IMR-90 (cell line): ENCODE measurements around the gene THSD8. TPM values are rescaled to one million over a fixed set of nuclear protein-coding genes. Genes with fewer than 3 reads are reported as not detected.

Experiments
- ATAC-seq: fragments of 200-7000 bp; cut with Tn5 transposase; 2 replicates; pipeline ENCODE4 v1.9.1; 2020; ENCODE audit warnings: low read depth, mild to moderate bottlenecking, moderate library complexity
- BruUV-seq: library from RNA; stranded (reverse); fragments of 400-500 nt; replicated peaks from 2 replicates; lab custom pipeline; 2021; lab: Mats Ljungman, UMichigan
- CTCF ChIA-PET: fragments of 300-600 bp; formaldehyde crosslinking; extraction: SDS; loops from one replicate; lab custom pipeline; 2021; ENCODE audit warnings: antibody characterized with exemption; lab: Yijun Ruan, JAX
- POLR2A ChIA-PET: fragments of 300-600 bp; sonication (Branson Sonifier 250); formaldehyde crosslinking; loops from one replicate; lab custom pipeline; 2022; ENCODE audit warnings: antibody characterized with exemption; ENCODE audit not compliant: unreplicated experiment; lab: Charles Lee
- DNase-seq: peaks from one replicate; pipeline ENCODE4 v3.0.0; 2013
- H2AFZ ChIP-seq: replicated peaks from 2 replicates; pipeline ENCODE3; 2013; ENCODE audit warnings: low read length, mild to moderate bottlenecking; ENCODE audit not compliant: poor library complexity
- H2AK5ac ChIP-seq: 2 replicates; pipeline ENCODE4 v1.6.1; 2013; ENCODE audit warnings: low read depth, low read length, inconsistent platforms
- H2AK9ac ChIP-seq: replicated peaks from 2 replicates; pipeline ENCODE3; 2013; ENCODE audit warnings: mild to moderate bottlenecking, low read depth, low read length, moderate library complexity; ENCODE audit not compliant: poor library complexity
- H2BK120ac ChIP-seq: 2 replicates; pipeline ENCODE4 v1.6.1; 2013; ENCODE audit warnings: low read depth, low read length, inconsistent platforms
- H2BK15ac ChIP-seq: 3 replicates; pipeline ENCODE4 v1.6.1; 2013; ENCODE audit warnings: low read depth, low read length, inconsistent platforms
- H2BK20ac ChIP-seq: 2 replicates; pipeline ENCODE4 v1.6.1; 2013; ENCODE audit warnings: low read depth, mild to moderate bottlenecking, inconsistent platforms, low read length, moderate library complexity
- H2BK5ac ChIP-seq: 2 replicates; pipeline ENCODE4 v1.6.1; 2013; ENCODE audit warnings: mild to moderate bottlenecking, low read depth, low read length, inconsistent platforms; ENCODE audit not compliant: poor library complexity, severe bottlenecking
- H3K14ac ChIP-seq: replicated peaks from 2 replicates; pipeline ENCODE4 v1.6.1; 2013; ENCODE audit warnings: low read depth, low read length, inconsistent platforms
- H3K18ac ChIP-seq: 2 replicates; pipeline ENCODE4 v1.6.1; 2013; ENCODE audit warnings: low read depth, low read length, control low read depth
- H3K23ac ChIP-seq: 2 replicates; pipeline ENCODE4 v1.6.1; 2013; ENCODE audit warnings: low read depth, low read length, inconsistent platforms
- H3K27ac ChIP-seq: 2 replicates; pipeline ENCODE4 v1.5.1; 2013; ENCODE audit warnings: mild to moderate bottlenecking, control low read depth, low read length; ENCODE audit not compliant: insufficient read depth
- H3K27me3 ChIP-seq: 2 replicates; pipeline ENCODE4 v1.6.1; 2013; ENCODE audit warnings: low read length; ENCODE audit not compliant: control insufficient read depth, insufficient read depth
- H3K36me3 ChIP-seq: 2 replicates; pipeline ENCODE4 v1.6.1; 2013; ENCODE audit warnings: low read length, mixed read lengths; ENCODE audit not compliant: control insufficient read depth, insufficient read depth
- H3K4ac ChIP-seq: 2 replicates; pipeline ENCODE4 v1.6.1; 2013; ENCODE audit warnings: low read depth, low read length, inconsistent platforms
- H3K4me1 ChIP-seq: 2 replicates; pipeline ENCODE4 v1.6.1; 2013; ENCODE audit warnings: low read length, mixed read lengths; ENCODE audit not compliant: control insufficient read depth, insufficient read depth
- H3K4me2 ChIP-seq: 2 replicates; pipeline ENCODE4 v1.6.1; 2013; ENCODE audit warnings: low read depth, mild to moderate bottlenecking, control low read depth, low read length, moderate library complexity
- H3K4me3 ChIP-seq: 2 replicates; pipeline ENCODE4 v1.5.1; 2013; ENCODE audit warnings: low read depth, mild to moderate bottlenecking, control low read depth, low read length, moderate library complexity; ENCODE audit not compliant: insufficient read depth
- H3K56ac ChIP-seq: 2 replicates; pipeline ENCODE4 v1.6.1; 2013; ENCODE audit warnings: low read length, inconsistent platforms; ENCODE audit not compliant: insufficient read depth; ENCODE audit errors: extremely low read depth
- H3K79me1 ChIP-seq, 2 experiments: 2 replicates each; pipeline ENCODE4 v1.6.1; 2013; ENCODE audit warnings: low read length in 2 of 2, inconsistent platforms in 1 of 2, low read depth in 1 of 2
- H3K9ac ChIP-seq: 2 replicates; pipeline ENCODE4 v1.6.1; 2013; ENCODE audit warnings: low read depth, low read length, control low read depth
- H3K9me1 ChIP-seq: 2 replicates; pipeline ENCODE4 v1.6.1; 2013; ENCODE audit warnings: low read length, inconsistent platforms; ENCODE audit not compliant: insufficient read depth
- H3K9me3 ChIP-seq: 2 replicates; pipeline ENCODE4 v1.6.1; 2013; ENCODE audit warnings: low read length; ENCODE audit not compliant: control insufficient read depth, insufficient read depth
- H4K20me1 ChIP-seq: 2 replicates; pipeline ENCODE4 v1.6.1; 2013; ENCODE audit warnings: low read length, inconsistent platforms; ENCODE audit not compliant: insufficient read depth
- H4K5ac ChIP-seq: 2 replicates; pipeline ENCODE4 v1.6.1; 2013; ENCODE audit warnings: mild to moderate bottlenecking, low read depth, low read length, control low read depth
- H4K8ac ChIP-seq, 2 experiments: 2 replicates each; pipeline ENCODE4 v1.6.1; 2013; ENCODE audit warnings: low read depth in 2 of 2, low read length in 2 of 2, control low read depth in 1 of 2, inconsistent platforms in 1 of 2
- H4K91ac ChIP-seq: 2 replicates; pipeline ENCODE4 v1.6.1; 2013; ENCODE audit warnings: low read depth, low read length, inconsistent platforms; ENCODE audit not compliant: insufficient read depth
- BHLHE40 ChIP-seq: fragments of 150-350 bp; IDR thresholded peaks from 2 replicates; pipeline ENCODE4 v1.6.1; 2016; ENCODE audit warnings: mild to moderate bottlenecking, low read depth, low read length
- CEBPB ChIP-seq: IDR thresholded peaks from 2 replicates; pipeline ENCODE4 v1.6.1; 2012; ENCODE audit warnings: low read depth, low read length, improper control_type of control experiment
- CHD1 ChIP-seq: IDR thresholded peaks from 2 replicates; pipeline ENCODE4 v1.6.1; 2012; ENCODE audit warnings: low read depth, low read length, improper control_type of control experiment
- CTCF ChIP-seq: conservative IDR thresholded peaks from 2 replicates; pipeline ENCODE4 v1.5.1; 2012; ENCODE audit warnings: mild to moderate bottlenecking, low read depth, low read length, improper control_type of control experiment
- FOS ChIP-seq: fragments of 150-350 bp; IDR thresholded peaks from 2 replicates; pipeline ENCODE4 v1.6.1; 2016; ENCODE audit warnings: low read depth, low read length
- MAZ ChIP-seq: IDR thresholded peaks from 2 replicates; pipeline ENCODE4 v1.6.1; 2012; ENCODE audit warnings: low read depth, mild to moderate bottlenecking, low read length, improper control_type of control experiment, moderate library complexity, borderline replicate concordance
- MXI1 ChIP-seq: IDR thresholded peaks from 2 replicates; pipeline ENCODE4 v1.6.1; 2012; ENCODE audit warnings: low read depth, mild to moderate bottlenecking, low read length, moderate library complexity, borderline replicate concordance
- NFE2L2 ChIP-seq: fragments of 150-350 bp; IDR thresholded peaks from 2 replicates; pipeline ENCODE4 v1.6.1; 2016; ENCODE audit warnings: low read depth, mild to moderate bottlenecking, low read length
- POLR2A ChIP-seq: IDR thresholded peaks from 2 replicates; pipeline ENCODE4 v1.6.1; 2012; ENCODE audit warnings: mild to moderate bottlenecking, low read depth, low read length
- RAD21 ChIP-seq: IDR thresholded peaks from 2 replicates; pipeline ENCODE4 v1.6.1; 2012; ENCODE audit warnings: low read length, improper control_type of control experiment
- RCOR1 ChIP-seq: IDR thresholded peaks from 2 replicates; pipeline ENCODE4 v1.6.1; 2012; ENCODE audit warnings: mild to moderate bottlenecking, low read length, improper control_type of control experiment; ENCODE audit not compliant: insufficient replicate concordance
- RFX5 ChIP-seq: IDR thresholded peaks from 2 replicates; pipeline ENCODE4 v1.8.0; 2012; ENCODE audit warnings: low read depth, mild to moderate bottlenecking, low read length, moderate library complexity
- WGBS, 2 experiments: methylation state at CpG; one replicate each; pipeline versions ENCODE4 v1.1.5 to v1.1.7; 2013; ENCODE audit warnings: missing lambda C conversion rate in 2 of 2; ENCODE audit not compliant: insufficient read length in 1 of 2; ENCODE audit errors: extremely low coverage in 2 of 2; 5-methylcytosine and 5-hydroxymethylcytosine counted together
- dilution Hi-C: fragments of 300-500 bp; cut with HindIII; formaldehyde crosslinking; loops from one replicate; pipeline ENCODE4 v1.14.3; 2018; ENCODE audit warnings: low sequenced_read_pairs; ENCODE audit not compliant: unreplicated experiment
- in situ Hi-C: fragments of 300-500 bp; cut with MboI; formaldehyde crosslinking; loops from 3 replicates; pipeline ENCODE4 v1.14.3; 2019; ENCODE audit warnings: low sequenced_read_pairs, inconsistent platforms, mixed read lengths
- intact Hi-C: fragments of 100-400 bp; cut with micrococcal nuclease; formaldehyde crosslinking; loops from 2 replicates; pipeline ENCODE4 v1.10.0; 2022
- polyA plus RNA-seq, 3 experiments: library from polyadenylated mRNA; depleted of rRNA; stranded (reverse); fragments of >200 nt; gene quantifications; 2 replicates each; pipeline ENCODE4 v1.2.3, GENCODE V29; 2012; ENCODE audit warnings: low replicate concordance in 1 of 3
- total RNA-seq: library from RNA; depleted of rRNA; stranded (reverse); fragments of >200 nt; gene quantifications from 2 replicates; pipeline ENCODE4 v1.2.3, GENCODE V29; 2012
- TF ChIP-seq, protein P1 (sequence below): fragments of 150-350 bp; IDR thresholded peaks from 2 replicates; pipeline ENCODE4 v1.6.1; 2017; ENCODE audit warnings: mild to moderate bottlenecking, antibody characterized with exemption, low read length, low read depth
- TF ChIP-seq, protein P2 (sequence below): fragments of 150-350 bp; IDR thresholded peaks from 2 replicates; pipeline ENCODE4 v1.6.1; 2016; ENCODE audit warnings: low read depth, mild to moderate bottlenecking, low read length, moderate library complexity, borderline replicate concordance

Gene THSD8
- total and polyA plus RNA-seq, 2 of the 4 experiments (the other 2 are of a cell fraction): 0.68 TPM; not detected in 1

DNA sequence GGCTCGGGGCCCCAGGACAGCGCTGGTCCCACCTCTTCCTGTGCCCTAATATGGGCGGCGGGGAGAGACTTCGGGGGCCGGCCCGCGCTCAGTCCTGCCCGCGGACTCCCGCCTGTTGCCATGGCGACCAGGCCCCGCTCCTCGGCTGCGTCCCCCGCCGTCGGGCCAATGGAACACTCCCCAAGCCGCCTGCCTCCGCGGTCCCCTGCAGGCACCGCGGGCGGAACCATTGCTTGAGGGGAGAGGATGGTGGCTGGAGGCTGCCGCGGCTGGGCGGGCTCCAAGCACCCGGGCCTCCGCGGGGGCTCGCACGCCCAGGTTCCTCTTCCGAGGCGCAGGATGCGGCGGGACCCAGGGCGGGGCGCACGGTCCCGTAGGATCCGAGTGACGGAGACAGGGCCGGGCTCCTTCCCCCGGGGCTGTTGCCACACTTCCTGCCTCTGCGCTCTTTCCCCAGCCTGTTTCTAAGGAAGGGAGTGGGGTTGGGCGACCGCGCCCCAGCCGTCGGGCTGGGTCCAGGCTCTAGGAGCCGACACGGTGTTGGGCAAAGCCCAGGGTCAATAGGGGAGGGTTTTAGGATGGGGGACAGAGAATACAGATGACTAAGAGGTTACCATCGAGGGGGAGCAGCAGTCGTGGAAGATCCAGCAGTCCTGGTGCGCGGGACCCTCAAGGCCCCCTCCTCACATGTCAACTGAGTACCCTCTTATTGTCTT lies 11.8 kb upstream of the THSD8 start:
- peak; percentile 93 for DNase-seq
- Histone ChIP-seq H3K4me2 (peak overlapping the region; percentile 80), H3K23ac (peak overlapping the region; percentile 98), H3K14ac (peak overlapping the region; percentile 72), H3K4me1 (peaks cover 27% of the 10 kb centered on the region), H2AFZ (peak overlapping the region; percentile 81), H3K18ac (peak overlapping the region; percentile 6), H3K27me3 (no peaks in the 10 kb centered on the region), H3K9me3 (no peaks in the 10 kb centered on the region), H3K56ac (peak overlapping the region; percentile 89), H3K27ac (peak overlapping the region; percentile 89), H3K9me1 (peaks cover 6% of the 10 kb centered on the region), H4K5ac (peak overlapping the region; percentile 44), H3K36me3 (no peaks in the 10 kb centered on the region), H4K20me1 (peaks cover 20% of the 10 kb centered on the region), H2AK9ac (peak overlapping the region; percentile 95), H3K4ac (peak overlapping the region; percentile 97), H2AK5ac (peak overlapping the region; percentile 85), H3K4me3 (peak overlapping the region; percentile 39), H4K8ac (peak overlapping the region; percentile 45 to 92), H3K9ac (peak overlapping the region; percentile 63), H2BK5ac (peak overlapping the region; percentile 91), H3K79me1 (peaks cover 0 to 39% of the 10 kb centered on the region in 2 experiments; a peak in 2 of 4 replicates), H2BK20ac (peak overlapping the region; percentile 57), H2BK15ac (peak overlapping the region; percentile 87; the same call in 1 of the 3 replicates), H4K91ac (peak overlapping the region; percentile 91), H2BK120ac (peak overlapping the region; percentile 84)
- WGBS, 2 experiments: 0% methylated on average over 19 of the region's 56 CpGs; no CpG with 5 or more reads in 1 of the 2 experiments
- ATAC-seq: peak; percentile 60
- ChIA-PET CTCF (no interaction called here), POLR2A (interaction anchor here (0.6 kb wide), 1 partner anchor 46 kb away, joined by 3 read pairs; no protein-coding TSS in a partner anchor)
- dilution Hi-C loops (no loop called here), in situ Hi-C loops (loop anchor here (25.0 kb wide), 1 partner anchor 1047 kb away; no protein-coding TSS in a partner anchor), intact Hi-C loops (no loop called here)
- no TSS peak for BruUV-seq
- TF ChIP-seq CTCF (no peak), FOS (no peak), NFE2L2 (no peak), BHLHE40 (peak; percentile 94), CEBPB (peak; percentile 98), RCOR1 (no peak), CHD1 (peak; percentile 80; the same call in 1 of the 2 replicates), MXI1 (no peak), MAZ (peak; percentile 91), POLR2A (peak; percentile 15; the same call in 1 of the 2 replicates), RAD21 (no peak), RFX5 (peak; percentile 51; the same call in 1 of the 2 replicates)
- TF ChIP-seq, protein P1, sequence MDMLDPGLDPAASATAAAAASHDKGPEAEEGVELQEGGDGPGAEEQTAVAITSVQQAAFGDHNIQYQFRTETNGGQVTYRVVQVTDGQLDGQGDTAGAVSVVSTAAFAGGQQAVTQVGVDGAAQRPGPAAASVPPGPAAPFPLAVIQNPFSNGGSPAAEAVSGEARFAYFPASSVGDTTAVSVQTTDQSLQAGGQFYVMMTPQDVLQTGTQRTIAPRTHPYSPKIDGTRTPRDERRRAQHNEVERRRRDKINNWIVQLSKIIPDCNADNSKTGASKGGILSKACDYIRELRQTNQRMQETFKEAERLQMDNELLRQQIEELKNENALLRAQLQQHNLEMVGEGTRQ: no peak
- TF ChIP-seq, protein P2, sequence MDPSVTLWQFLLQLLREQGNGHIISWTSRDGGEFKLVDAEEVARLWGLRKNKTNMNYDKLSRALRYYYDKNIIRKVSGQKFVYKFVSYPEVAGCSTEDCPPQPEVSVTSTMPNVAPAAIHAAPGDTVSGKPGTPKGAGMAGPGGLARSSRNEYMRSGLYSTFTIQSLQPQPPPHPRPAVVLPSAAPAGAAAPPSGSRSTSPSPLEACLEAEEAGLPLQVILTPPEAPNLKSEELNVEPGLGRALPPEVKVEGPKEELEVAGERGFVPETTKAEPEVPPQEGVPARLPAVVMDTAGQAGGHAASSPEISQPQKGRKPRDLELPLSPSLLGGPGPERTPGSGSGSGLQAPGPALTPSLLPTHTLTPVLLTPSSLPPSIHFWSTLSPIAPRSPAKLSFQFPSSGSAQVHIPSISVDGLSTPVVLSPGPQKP: peak; percentile 91; the same call in 1 of the 2 replicates
